Adrenal gland (tissue), 12 donors: Measurements from ENCODE around the gene DLG5. TPM values are rescaled to one million over a fixed set of nuclear protein-coding genes. Genes with fewer than 3 reads are reported as not detected.

Experiments
- DNase-seq, 7 donors: peaks; one replicate each; pipeline ENCODE4 v3.0.0-alpha.2; 2019 to 2020
- H3K27ac ChIP-seq, 5 donors: fragments of 200-600 bp; sonication (generic) in 4 of 5; 1 replicate in 3 of 5; 2 replicates in 2 of 5; pipeline versions ENCODE4 v1.5.1 to v1.8.0; 2016 to 2020; ENCODE audit warnings: mild to moderate bottlenecking in 1 of 5
- H3K27me3 ChIP-seq: fragments of 200-600 bp; 2 replicates; pipeline ENCODE4 v1.8.0; 2021
- H3K36me3 ChIP-seq, 2 donors: fragments of 200-600 bp; replicated peaks in 1 of 2; 1 replicate in 1 of 2; 2 replicates in 1 of 2; pipeline versions ENCODE4 v1.5.1 to v1.8.0; 2018 to 2022
- H3K4me1 ChIP-seq, 2 donors: fragments of 200-600 bp; replicated peaks in 1 of 2; 1 replicate in 1 of 2; 2 replicates in 1 of 2; pipeline versions ENCODE4 v1.5.1 to v1.8.0; 2018 to 2021
- H3K4me3 ChIP-seq, 4 donors: fragments of 200-600 bp; sonication (generic) in 3 of 4; one replicate each; pipeline ENCODE4 v1.5.1; 2016 to 2018
- H3K9me3 ChIP-seq, 3 donors: fragments of 200-600 bp; sonication (generic) in 1 of 3; replicated peaks in 1 of 3; 1 replicate in 2 of 3; 2 replicates in 1 of 3; pipeline versions ENCODE4 v1.5.1 to v1.8.0; 2016 to 2021
- CTCF ChIP-seq, 6 experiments: fragments of 450-650 bp in 4 of 6; fragments of 200-600 bp in 2 of 6; sonication (generic) in 1 of 6; IDR thresholded peaks; 1 replicate in 5 of 6; 2 replicates in 1 of 6; pipeline versions ENCODE4 v1.5.1 to v1.8.0; 2016 to 2021; ENCODE audit warnings: antibody characterized with exemption in 6 of 6, mild to moderate bottlenecking in 2 of 6, moderate library complexity in 1 of 6
- POLR2A ChIP-seq, 2 donors: fragments of 450-650 bp; IDR thresholded peaks; one replicate each; pipeline ENCODE4 v1.6.1; 2017; ENCODE audit warnings: antibody characterized with exemption in 2 of 2, mild to moderate bottlenecking in 2 of 2, moderate library complexity in 1 of 2
- WGBS, 4 donors: extraction: QIAGEN DNeasy Blood & Tissue Kit in 2 of 4; methylation state at CpG; one replicate each; pipeline versions ENCODE4 v1.1.5 to v1.1.7; 2013 to 2017; 5-methylcytosine and 5-hydroxymethylcytosine counted together
- intact Hi-C, 2 donors: fragments of 100-400 bp; cut with DNase I; formaldehyde crosslinking; loops; one replicate each; pipeline versions ENCODE4 v1.14.1 to v1.15.0; 2022 to 2023
- polyA plus RNA-seq, 3 donors: library from polyadenylated mRNA; stranded (reverse); fragments of 200-250 nt in 2 of 3; fragments of 350-450 nt in 1 of 3; fragmentation: Illumina TruSeq in 1 of 3; extraction: RNeasy Lipid Tissue Mini Kit (QIAGEN cat#74804) in 1 of 3; gene quantifications; one replicate each; pipeline ENCODE4 v1.2.3, GENCODE V29; 2013 to 2014
- total RNA-seq, 9 donors: library from RNA; depleted of rRNA in 4 of 9; stranded (reverse); fragments of >200 nt in 4 of 9; fragments of 120-200 nt in 1 of 9; fragmentation: NEBNext Ultra II Directional in 1 of 9; extraction: Animal tissue kit (Norgen Biotek cat#: 25700) in 1 of 9; gene quantifications; one replicate each; pipeline versions ENCODE4 v1.1.0 to v1.2.4, GENCODE V29; 2013 to 2023
- donor health status: healthy with polysubstance abuse.
- donor health status: Bipolar disorder and iron deficiency.
- donor health status: DM: yes; HTN: yes; CAD: no.
- donor health status: DM: no; HTN: no; CAD: no.
- donor health status: DM: no; HTN: no; CAD: no.
- donor health status: DM: yes; HTN: yes; CAD: no.

Gene DLG5
- total and polyA plus RNA-seq, 12 donors = 32.6 to 175 (median 101) TPM

- intact Hi-C loops = no loop called here
- Histone ChIP-seq H3K27ac (no peak overlapping the region), H3K4me3 (no peak overlapping the region), H3K27me3 (no peaks in the 10 kb centered on the region), H3K4me1 (no peaks in the 10 kb centered on the region), H3K36me3 (no peaks in the 10 kb centered on the region), H3K9me3 (no peaks in the 10 kb centered on the region)
- no peak for DNase-seq
- TF ChIP-seq CTCF (IDR thresholded peaks at IDR 0.05) = no peak
- 81 to 94% (median 84%) methylated on average over 1 of the region's 1 CpG for WGBS, 4 donors
Measured at GRCh38 chr10:77964811-77965210, 38.3 kb upstream of the DLG5 start.

GRCh38 chr10:77963901-77964300 is 37.3 kb upstream of the DLG5 start:
- Histone ChIP-seq H3K36me3 (no peaks in the 10 kb centered on the region), H3K27ac (no peak overlapping the region), H3K4me3 (no peak overlapping the region), H3K27me3 (no peaks in the 10 kb centered on the region), H3K4me1 (no peaks in the 10 kb centered on the region), H3K9me3 (no peaks in the 10 kb centered on the region)
- intact Hi-C loops = no loop called here
- WGBS, 4 donors = 95 to 98% (median 97%) methylated on average over 6 to 7 of the region's 7 CpGs
- DNase-seq = no peak
- TF ChIP-seq POLR2A (IDR thresholded peaks at IDR 0.05) (no peak), CTCF (IDR thresholded peaks at IDR 0.05) (no peak)

- Histone ChIP-seq H3K36me3 (no peaks in the 10 kb centered on the region), H3K27me3 (no peaks in the 10 kb centered on the region), H3K4me1 (no peaks in the 10 kb centered on the region), H3K4me3 (no peak overlapping the region), H3K27ac (no peak overlapping the region), H3K9me3 (no peaks in the 10 kb centered on the region)
- no peak for DNase-seq
- intact Hi-C loops = no loop called here
- 87 to 94% (median 90%) methylated on average over 7 of the region's 7 CpGs for WGBS, 4 donors
- TF ChIP-seq CTCF (IDR thresholded peaks at IDR 0.05) = no peak
- no peak for TF ChIP-seq POLR2A (IDR thresholded peaks at IDR 0.05)
Measured at GRCh38 chr10:77962350-77963146, 36.0 kb upstream of the DLG5 start.

GRCh38 chr10:77961668-77962067 is 35.1 kb upstream of the DLG5 start:
- TF ChIP-seq CTCF (IDR thresholded peaks at IDR 0.05) = no peak
- no peak for TF ChIP-seq POLR2A (IDR thresholded peaks at IDR 0.05)
- intact Hi-C loops = no loop called here
- H3K27me3 ChIP-seq = no peaks in the 10 kb centered on the region
- H3K4me3 ChIP-seq = no peak overlapping the region
- no peak for DNase-seq
- 91 to 98% (median 96%) methylated on average over 6 of the region's 6 CpGs for WGBS, 4 donors
- no peak overlapping the region for H3K27ac ChIP-seq
- no peaks in the 10 kb centered on the region for H3K4me1 ChIP-seq
- no peaks in the 10 kb centered on the region for H3K9me3 ChIP-seq
- no peaks in the 10 kb centered on the region for H3K36me3 ChIP-seq
